DLD1 (cell line): ENCODE results near the gene GRIN1.
"Not testable (repeated sequence)": the region's sequence is repeated elsewhere in the genome, so short reads cannot be mapped to it uniquely, and the experiment has no call there.

Source experiments
- in situ Hi-C: cut with HindIII; loops from 2 replicates; pipeline ENCODE4 v1.10.0; 2017; ENCODE audit warnings: low sequenced_read_pairs

Gene GRIN1

GRCh38 chr9:137127301-137128157, 11.4 kb upstream of the GRIN1 start:
- in situ Hi-C loops = no loop called here

GRCh38 chr9:137128158-137128861, 10.6 kb upstream of the GRIN1 start:
- in situ Hi-C loops = no loop called here

GRCh38 chr9:137128862-137129455, 10.0 kb upstream of the GRIN1 start:
- in situ Hi-C loops = no loop called here

GRCh38 chr9:137129456-137130175, 9.3 kb upstream of the GRIN1 start:
- in situ Hi-C loops = no loop called here

- in situ Hi-C loops = no loop called here
Measured at GRCh38 chr9:137130176-137130755, 8.7 kb upstream of the GRIN1 start.

GRCh38 chr9:137134191-137134590, 4.8 kb upstream of the GRIN1 start:
- in situ Hi-C loops = no loop called here

- in situ Hi-C loops = not testable (repeated sequence)
Measured at GRCh38 chr9:137135154-137135553, 3.8 kb upstream of the GRIN1 start.

- in situ Hi-C loops = no loop called here
Measured at GRCh38 chr9:137136261-137136880, 2.6 kb upstream of the GRIN1 start.

GRCh38 chr9:137136881-137137607, 1.9 kb upstream of the GRIN1 start:
- in situ Hi-C loops = no loop called here

- in situ Hi-C loops = no loop called here
Measured at GRCh38 chr9:137138058-137138721, 764 bp upstream of the GRIN1 start.

- in situ Hi-C loops = no loop called here
Measured at GRCh38 chr9:137139468-137140150, 655 bp downstream of the GRIN1 start.

- in situ Hi-C loops = no loop called here
Measured at GRCh38 chr9:137140151-137141012, 1.4 kb downstream of the GRIN1 start.

- in situ Hi-C loops = no loop called here
Measured at GRCh38 chr9:137141050-137141810, 2.3 kb downstream of the GRIN1 start.

- in situ Hi-C loops = no loop called here
Measured at GRCh38 chr9:137141976-137142936, 3.3 kb downstream of the GRIN1 start.

GRCh38 chr9:137143459-137143858, 4.5 kb downstream of the GRIN1 start:
- in situ Hi-C loops = no loop called here
